LoVo (cell line): Measurements from ENCODE around the gene UQCRC1.
"Not testable (repeated sequence)": the region's sequence is repeated elsewhere in the genome, so short reads cannot be mapped to it uniquely, and the experiment has no call there.

Source experiments
- DNase-seq: peaks from one replicate; pipeline ENCODE4 v3.0.0-alpha.2; 2016; ENCODE audit warnings: low spot score

UQCRC1 gene

GRCh38 chr3:48553886-48554845 is 55.3 kb downstream of the UQCRC1 start:
- DNase-seq: no peak

GRCh38 chr3:48553361-48553760 is 56.1 kb downstream of the UQCRC1 start:
- DNase-seq: no peak

- DNase-seq: no peak
These were observed 57.1 kb downstream of the UQCRC1 start for GRCh38 chr3:48552111-48552951.

GRCh38 chr3:48551651-48552050 is 57.8 kb downstream of the UQCRC1 start:
- not testable (repeated sequence) for DNase-seq
